Measurements from ENCODE around the gene ATP11B. TPM values are rescaled to one million over a fixed set of nuclear protein-coding genes. Genes with fewer than 3 reads are reported as not detected.
A peak's percentile ranks its signal among the peaks of the same experiment; 100 is the strongest.

ATP11B gene
- total RNA-seq (ENCODE audit: low replicate concordance) = 61.7 and 66.4 TPM in 2 replicates

GRCh38 chr3:182792901-182793662 lies at the start of gene ATP11B:
TSS of gene ATP11B (plus strand) at chr3:182793504. CDS start at chr3:182793760, 256 bp downstream.
- TF ChIP-seq CTCF (IDR thresholded peaks at IDR 0.05; ENCODE audit: insufficient read depth, low read length) = no peak

GRCh38 chr3:182746959-182747358 lies 46.3 kb upstream of the ATP11B start:
- DNase-seq (ENCODE audit: low read depth) = no peak
- TF ChIP-seq CTCF (IDR thresholded peaks at IDR 0.05; ENCODE audit: insufficient read depth, low read length) = no peak
- H3K4me3 ChIP-seq (ENCODE audit: low read depth, low read length) = no peak overlapping the region

More at GRCh38 chr3:182792901-182793662, at the start of gene ATP11B:
- peak; percentile 53 for DNase-seq (ENCODE audit: low read depth)
- peak within 1 kb of the TSS; percentile 98 for H3K4me3 ChIP-seq (ENCODE audit: low read depth, low read length)

- peak; percentile 37 for DNase-seq (ENCODE audit: low read depth)
- no peak overlapping the region for H3K4me3 ChIP-seq (ENCODE audit: low read depth, low read length)
- no peak for TF ChIP-seq CTCF (IDR thresholded peaks at IDR 0.05; ENCODE audit: insufficient read depth, low read length)
These were observed 38.0 kb upstream of the ATP11B start for GRCh38 chr3:182755308-182755707.

- no peak for DNase-seq (ENCODE audit: low read depth)
- H3K4me3 ChIP-seq (ENCODE audit: low read depth, low read length) = no peak overlapping the region
- no peak for TF ChIP-seq CTCF (IDR thresholded peaks at IDR 0.05; ENCODE audit: insufficient read depth, low read length)
These were observed 37.6 kb upstream of the ATP11B start for GRCh38 chr3:182755712-182756111.

- no peak overlapping the region for H3K4me3 ChIP-seq (ENCODE audit: low read depth, low read length)
These were observed 32.6 kb upstream of the ATP11B start for GRCh38 chr3:182760576-182761164.

GRCh38 chr3:182763896-182764295 lies 29.4 kb upstream of the ATP11B start:
- no peak for DNase-seq (ENCODE audit: low read depth)
- no peak overlapping the region for H3K4me3 ChIP-seq (ENCODE audit: low read depth, low read length)
- no peak for TF ChIP-seq CTCF (IDR thresholded peaks at IDR 0.05; ENCODE audit: insufficient read depth, low read length)

More at GRCh38 chr3:182760576-182761164, 32.6 kb upstream of the ATP11B start:
- DNase-seq (ENCODE audit: low read depth) = peak; percentile 18
- no peak for TF ChIP-seq CTCF (IDR thresholded peaks at IDR 0.05; ENCODE audit: insufficient read depth, low read length)

All from fibroblast of the aortic adventitia (primary cell).